CD14-positive monocyte (primary cell): Measurements from ENCODE around the gene ANXA4. TPM values are rescaled to one million over a fixed set of nuclear protein-coding genes. Genes with fewer than 3 reads are reported as not detected.

Experiments
- DNase-seq, 3 donors: peaks; one replicate each; pipeline ENCODE4 v3.0.0-alpha.2; 2011 to 2022
- H2AFZ ChIP-seq: 2 replicates; pipeline ENCODE4 v1.6.0; 2012; ENCODE audit warnings: mild to moderate bottlenecking, low read depth, low read length, inconsistent platforms; ENCODE audit not compliant: insufficient read depth, poor library complexity, severe bottlenecking
- H3K27ac ChIP-seq, 2 donors: 1 replicate in 1 of 2; 2 replicates in 1 of 2; pipeline ENCODE4 v1.5.1; 2012 to 2013; ENCODE audit warnings: low read length in 2 of 2, control low read depth in 1 of 2, inconsistent platforms in 1 of 2, low read depth in 1 of 2, mild to moderate bottlenecking in 1 of 2
- H3K27me3 ChIP-seq, 2 donors: one replicate each; pipeline versions ENCODE4 v1.6.0 to v1.6.1; 2011 to 2013; ENCODE audit warnings: low read length in 2 of 2; ENCODE audit not compliant: control insufficient read depth in 2 of 2, insufficient read depth in 2 of 2
- H3K36me3 ChIP-seq, 2 donors: replicated peaks in 1 of 2; 1 replicate in 1 of 2; 2 replicates in 1 of 2; pipeline versions ENCODE4 v1.5.1 to v1.6.1; 2012 to 2013; ENCODE audit warnings: low read length in 2 of 2, control low read depth in 1 of 2, inconsistent platforms in 1 of 2, mild to moderate bottlenecking in 1 of 2; ENCODE audit not compliant: insufficient read depth in 2 of 2, control insufficient read depth in 1 of 2
- H3K4me1 ChIP-seq, 2 donors: 1 replicate in 1 of 2; 2 replicates in 1 of 2; pipeline versions ENCODE4 v1.5.1 to v1.6.1; 2012 to 2013; ENCODE audit warnings: low read length in 2 of 2, control low read depth in 1 of 2, inconsistent platforms in 1 of 2, mild to moderate bottlenecking in 1 of 2, moderate library complexity in 1 of 2; ENCODE audit not compliant: insufficient read depth in 2 of 2, control insufficient read depth in 1 of 2
- H3K4me2 ChIP-seq: replicated peaks from 2 replicates; pipeline ENCODE3; 2012; ENCODE audit warnings: low read length, moderate library complexity, mild to moderate bottlenecking; ENCODE audit not compliant: poor library complexity, severe bottlenecking; ENCODE audit errors: extremely low read depth
- H3K4me3 ChIP-seq, 3 experiments: fragments of 200-600 bp in 1 of 3; sonication (generic) in 1 of 3; replicated peaks in 1 of 3; 1 replicate in 2 of 3; 2 replicates in 1 of 3; pipeline ENCODE4 v1.5.1; 2011 to 2013; ENCODE audit warnings: low read length in 3 of 3, mild to moderate bottlenecking in 3 of 3, control low read depth in 2 of 3, low read depth in 2 of 3, inconsistent platforms in 1 of 3, moderate library complexity in 1 of 3
- H3K79me2 ChIP-seq: 2 replicates; pipeline ENCODE4 v1.6.0; 2012; ENCODE audit warnings: mild to moderate bottlenecking, control low read depth, inconsistent platforms, low read length, moderate library complexity; ENCODE audit not compliant: insufficient read depth
- H3K9ac ChIP-seq: 2 replicates; pipeline ENCODE4 v1.6.0; 2017; ENCODE audit warnings: low read length, mild to moderate bottlenecking; ENCODE audit not compliant: insufficient read depth, poor library complexity, severe bottlenecking
- H3K9me3 ChIP-seq, 2 donors: replicated peaks in 1 of 2; 1 replicate in 1 of 2; 2 replicates in 1 of 2; pipeline versions ENCODE4 v1.5.1 to v1.6.1; 2012 to 2013; ENCODE audit warnings: low read length in 2 of 2, control low read depth in 1 of 2; ENCODE audit not compliant: control insufficient read depth in 1 of 2, insufficient read depth in 1 of 2
- H4K20me1 ChIP-seq: 2 replicates; pipeline ENCODE4 v1.6.0; 2012; ENCODE audit warnings: mild to moderate bottlenecking, low read length, control low read depth, moderate library complexity; ENCODE audit not compliant: insufficient read depth
- H3K27ac Mint-ChIP-seq, 7 donors: one replicate each; pipeline ENCODE4 v1.8.0; 2020; ENCODE audit warnings: mild to moderate bottlenecking in 7 of 7, mixed read lengths in 7 of 7, moderate library complexity in 6 of 7, inconsistent platforms in 2 of 7
- H3K27me3 Mint-ChIP-seq, 3 donors: one replicate each; pipeline ENCODE4 v1.8.0; 2021 to 2022; ENCODE audit warnings: low read depth in 3 of 3, mild to moderate bottlenecking in 3 of 3, mixed read lengths in 3 of 3, moderate library complexity in 3 of 3, inconsistent platforms in 1 of 3
- H3K36me3 Mint-ChIP-seq, 2 donors: one replicate each; pipeline ENCODE4 v1.8.0; 2020; ENCODE audit warnings: mixed read lengths in 2 of 2, inconsistent platforms in 1 of 2, mild to moderate bottlenecking in 1 of 2
- H3K4me1 Mint-ChIP-seq: one replicate; pipeline ENCODE4 v1.8.0; 2020; ENCODE audit warnings: mild to moderate bottlenecking, mixed read lengths
- H3K4me3 Mint-ChIP-seq, 2 donors: one replicate each; pipeline ENCODE4 v1.8.0; 2020; ENCODE audit warnings: mild to moderate bottlenecking in 2 of 2, mixed read lengths in 2 of 2, moderate library complexity in 1 of 2
- H3K9me3 Mint-ChIP-seq, 7 donors: one replicate each; pipeline ENCODE4 v1.8.0; 2020 to 2022; ENCODE audit warnings: mixed read lengths in 7 of 7, mild to moderate bottlenecking in 6 of 7, moderate library complexity in 6 of 7, inconsistent platforms in 2 of 7
- WGBS: methylation state at CpG from one replicate; pipeline ENCODE4 v1.1.5; 2013; ENCODE audit warnings: missing lambda C conversion rate; ENCODE audit not compliant: insufficient coverage; 5-methylcytosine and 5-hydroxymethylcytosine counted together
- intact Hi-C, 2 donors: fragments of 100-400 bp; cut with micrococcal nuclease; formaldehyde crosslinking; loops; one replicate each; pipeline versions ENCODE4 v1.15.0 to v1.15.1; 2023
- polyA plus RNA-seq, 3 donors: library from polyadenylated mRNA; depleted of rRNA in 1 of 3; unstranded in 2 of 3; stranded (reverse) in 1 of 3; fragments of 300-500 nt in 2 of 3; fragments of >200 nt in 1 of 3; fragmentation: Illumina TruSeq in 2 of 3; gene quantifications; 1 replicate in 2 of 3; 2 replicates in 1 of 3; pipeline ENCODE4 v1.2.3, GENCODE V29; 2012 to 2021
- TF ChIP-seq, protein P1 (sequence below): fragments of 200-600 bp; IDR thresholded peaks from one replicate; pipeline ENCODE4 v1.8.0; 2022; ENCODE audit warnings: antibody characterized with exemption, mild to moderate bottlenecking

The ANXA4 gene
- polyA plus RNA-seq, 3 donors: 30.0 to 95.7 (median 64.7) TPM

DNA sequence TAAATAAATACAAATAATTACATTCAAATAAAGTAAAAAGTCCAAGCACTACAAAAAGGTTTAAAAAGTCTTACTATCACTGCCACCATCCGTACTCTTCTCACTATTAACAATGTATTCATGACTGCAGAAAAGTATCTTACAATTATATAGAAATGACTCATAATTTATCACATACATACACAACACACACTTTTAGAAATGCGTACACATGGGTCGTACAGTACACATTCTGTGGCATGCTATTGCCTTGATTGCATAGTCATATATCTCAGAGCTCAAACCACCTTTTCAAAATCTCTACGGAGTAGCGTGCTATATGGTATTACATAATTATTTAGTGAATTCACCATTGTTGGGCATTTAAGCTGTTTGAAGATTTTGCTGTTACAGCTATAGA, 41.6 kb upstream of the ANXA4 start:
- Histone ChIP-seq H3K4me3 (no peak overlapping the region), H2AFZ (no peak overlapping the region), H3K9ac (no peak overlapping the region), H4K20me1 (no peaks in the 10 kb centered on the region), H3K4me1 (peaks cover 38 to 43% of the 10 kb centered on the region in 2 donors), H3K27me3 (no peaks in the 10 kb centered on the region), H3K9me3 (no peaks in the 10 kb centered on the region), H3K79me2 (no peaks in the 10 kb centered on the region), H3K27ac (no peak overlapping the region), H3K36me3 (no peaks in the 10 kb centered on the region), H3K4me2 (no peak overlapping the region)
- H3K4me3 Mint-ChIP-seq: no peak overlapping the region
- peaks cover 50% of the 10 kb centered on the region for H3K4me1 Mint-ChIP-seq
- no peaks in the 10 kb centered on the region for H3K9me3 Mint-ChIP-seq
- DNase-seq: no peak
- WGBS: 100% methylated on average over 1 of the region's 5 CpGs
- intact Hi-C loops: no loop called here
- H3K27ac Mint-ChIP-seq: peak overlapping the region in 1 of 7 donors; percentile 23
- peaks cover 0 to 3% (median 0%) of the 10 kb centered on the region in 3 donors for H3K27me3 Mint-ChIP-seq
- H3K36me3 Mint-ChIP-seq: peaks cover 0 to 2% of the 10 kb centered on the region in 2 donors
- TF ChIP-seq, protein P1, sequence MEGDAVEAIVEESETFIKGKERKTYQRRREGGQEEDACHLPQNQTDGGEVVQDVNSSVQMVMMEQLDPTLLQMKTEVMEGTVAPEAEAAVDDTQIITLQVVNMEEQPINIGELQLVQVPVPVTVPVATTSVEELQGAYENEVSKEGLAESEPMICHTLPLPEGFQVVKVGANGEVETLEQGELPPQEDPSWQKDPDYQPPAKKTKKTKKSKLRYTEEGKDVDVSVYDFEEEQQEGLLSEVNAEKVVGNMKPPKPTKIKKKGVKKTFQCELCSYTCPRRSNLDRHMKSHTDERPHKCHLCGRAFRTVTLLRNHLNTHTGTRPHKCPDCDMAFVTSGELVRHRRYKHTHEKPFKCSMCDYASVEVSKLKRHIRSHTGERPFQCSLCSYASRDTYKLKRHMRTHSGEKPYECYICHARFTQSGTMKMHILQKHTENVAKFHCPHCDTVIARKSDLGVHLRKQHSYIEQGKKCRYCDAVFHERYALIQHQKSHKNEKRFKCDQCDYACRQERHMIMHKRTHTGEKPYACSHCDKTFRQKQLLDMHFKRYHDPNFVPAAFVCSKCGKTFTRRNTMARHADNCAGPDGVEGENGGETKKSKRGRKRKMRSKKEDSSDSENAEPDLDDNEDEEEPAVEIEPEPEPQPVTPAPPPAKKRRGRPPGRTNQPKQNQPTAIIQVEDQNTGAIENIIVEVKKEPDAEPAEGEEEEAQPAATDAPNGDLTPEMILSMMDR: no peak

DNA sequence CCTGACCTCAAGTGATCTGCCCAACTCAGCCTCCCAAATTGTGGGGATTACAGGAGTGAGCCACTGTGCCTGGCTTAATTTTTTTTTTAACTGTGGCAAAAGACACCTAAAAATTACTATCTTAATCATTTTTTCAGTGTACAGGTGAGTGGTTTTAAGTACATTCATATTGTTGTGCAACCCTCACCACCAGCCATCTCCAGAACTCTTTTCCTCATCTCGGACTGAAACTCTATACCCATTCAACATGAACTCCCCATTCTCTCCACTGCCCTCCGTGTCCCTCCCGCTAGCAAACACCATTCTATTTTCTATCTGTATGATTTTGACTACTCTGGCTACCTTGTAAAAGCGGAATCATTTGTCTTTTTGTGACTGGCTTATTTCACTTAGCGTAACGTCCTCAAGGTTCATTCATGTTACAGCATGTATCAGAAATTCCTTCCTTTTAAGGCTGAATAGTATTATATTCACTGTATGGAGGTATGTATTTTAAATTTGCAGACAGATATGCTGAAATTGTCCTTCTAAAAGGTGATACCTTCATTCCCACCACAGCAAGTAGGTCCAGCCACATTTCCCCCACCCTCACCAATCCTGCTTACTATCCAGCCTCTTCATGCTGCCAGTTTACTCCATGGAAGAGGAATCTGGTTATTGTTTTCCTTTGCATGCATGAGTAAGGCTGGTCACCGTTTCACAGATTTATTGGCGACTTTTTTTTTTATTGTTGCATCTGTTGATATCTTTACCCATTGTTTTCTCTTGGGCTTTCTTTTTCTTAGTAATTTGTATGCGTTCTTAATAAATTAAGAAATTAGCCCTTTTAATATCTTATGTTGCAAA, 40.6 kb upstream of the ANXA4 start:
- peaks cover 0 to 2% of the 10 kb centered on the region in 2 donors for H3K36me3 Mint-ChIP-seq
- no peaks in the 10 kb centered on the region for H3K79me2 ChIP-seq
- H3K27me3 Mint-ChIP-seq: peaks cover 0 to 4% (median 0%) of the 10 kb centered on the region in 3 donors
- no peak overlapping the region for H3K4me3 ChIP-seq
- intact Hi-C loops: no loop called here
- peaks cover 41% of the 10 kb centered on the region for H3K4me1 Mint-ChIP-seq
- TF ChIP-seq, protein P1: no peak
- H3K4me1 ChIP-seq: peaks cover 29 to 38% of the 10 kb centered on the region in 2 donors
- H3K9ac ChIP-seq: no peak overlapping the region
- H3K27ac ChIP-seq: no peak overlapping the region
- no peak overlapping the region for H2AFZ ChIP-seq
- no peak for DNase-seq
- H3K27me3 ChIP-seq: no peaks in the 10 kb centered on the region
- H3K4me3 Mint-ChIP-seq: no peak overlapping the region
- no peak overlapping the region for H3K4me2 ChIP-seq
- no peaks in the 10 kb centered on the region for H3K9me3 Mint-ChIP-seq
- 88% methylated on average over 3 of the region's 9 CpGs for WGBS
- no peaks in the 10 kb centered on the region for H3K9me3 ChIP-seq
- H3K36me3 ChIP-seq: no peaks in the 10 kb centered on the region
- no peaks in the 10 kb centered on the region for H4K20me1 ChIP-seq
- peak overlapping the region in 1 of 7 donors; percentile 1 for H3K27ac Mint-ChIP-seq
